Thoracic aorta (tissue), 2 donors: ENCODE measurements around the gene SLC52A3. TPM values are rescaled to one million over a fixed set of nuclear protein-coding genes. Genes with fewer than 3 reads are reported as not detected.

Experiments used
- ATAC-seq: fragments of 150-250 bp; one replicate; pipeline ENCODE4 v1.8.0; 2017; ENCODE audit warnings: low read depth; ENCODE audit not compliant: insufficient number of reproducible peaks, low FRiP score
- DNase-seq: peaks from one replicate; pipeline ENCODE4 v3.0.0-alpha.2; 2020; ENCODE audit warnings: low spot score
- H3K27ac ChIP-seq, 2 donors: fragments of 200-600 bp; sonication (generic); 1 replicate in 1 of 2; 2 replicates in 1 of 2; pipeline ENCODE4 v1.5.1; 2016; ENCODE audit warnings: mild to moderate bottlenecking in 2 of 2, moderate library complexity in 2 of 2
- H3K27me3 ChIP-seq: fragments of 200-600 bp; sonication (generic); replicated peaks from 2 replicates; pipeline ENCODE4 v1.6.0; 2016; ENCODE audit warnings: mild to moderate bottlenecking; ENCODE audit not compliant: insufficient read depth
- H3K36me3 ChIP-seq: fragments of 200-600 bp; sonication (generic); one replicate; pipeline ENCODE4 v1.5.1; 2016
- H3K4me1 ChIP-seq, 2 donors: fragments of 200-600 bp; sonication (generic); 1 replicate in 1 of 2; 2 replicates in 1 of 2; pipeline versions ENCODE4 v1.5.1 to v1.6.0; 2016; ENCODE audit warnings: low read depth in 2 of 2, mild to moderate bottlenecking in 1 of 2; ENCODE audit not compliant: control insufficient read depth in 1 of 2
- H3K4me3 ChIP-seq: fragments of 200-600 bp; sonication (generic); 2 replicates; pipeline ENCODE4 v1.5.1; 2016; ENCODE audit warnings: mild to moderate bottlenecking
- H3K9me3 ChIP-seq: fragments of 200-600 bp; sonication (generic); 2 replicates; pipeline ENCODE4 v1.5.1; 2016
- CTCF ChIP-seq: fragments of 200-600 bp; sonication (generic); IDR thresholded peaks from one replicate; pipeline ENCODE4 v1.5.1; 2019; ENCODE audit warnings: antibody characterized with exemption
- total RNA-seq, 2 donors: library from RNA; depleted of rRNA; stranded (reverse); fragments of >200 nt; gene quantifications; one replicate each; pipeline versions ENCODE4 v1.1.0 to v1.2.3, GENCODE V29; 2016

SLC52A3 gene
- total RNA-seq, 2 donors from 2014 or later = 0.54 to 1.5 TPM

GRCh38 chr20:791056-791455 lies 22.8 kb upstream of the SLC52A3 start:
- no peak for ATAC-seq
- Histone ChIP-seq H3K9me3 (no peaks in the 10 kb centered on the region), H3K27me3 (no peaks in the 10 kb centered on the region), H3K4me1 (no peaks in the 10 kb centered on the region), H3K4me3 (no peak overlapping the region), H3K27ac (no peak overlapping the region), H3K36me3 (no peaks in the 10 kb centered on the region)
- no peak for DNase-seq
- no peak for TF ChIP-seq CTCF

- H3K9me3 ChIP-seq = no peaks in the 10 kb centered on the region
- no peak for DNase-seq
Measured at GRCh38 chr20:787825-788224, 19.5 kb upstream of the SLC52A3 start.

GRCh38 chr20:779771-780170 lies 11.5 kb upstream of the SLC52A3 start:
- H3K27me3 ChIP-seq = no peaks in the 10 kb centered on the region
- DNase-seq = no peak
- no peak overlapping the region for H3K4me3 ChIP-seq
- H3K27ac ChIP-seq = no peak overlapping the region
- no peaks in the 10 kb centered on the region for H3K36me3 ChIP-seq
- no peaks in the 10 kb centered on the region for H3K9me3 ChIP-seq
- no peaks in the 10 kb centered on the region for H3K4me1 ChIP-seq
- ATAC-seq = no peak
- TF ChIP-seq CTCF = no peak

More at GRCh38 chr20:787825-788224, 19.5 kb upstream of the SLC52A3 start:
- no peak overlapping the region for H3K4me3 ChIP-seq
- no peak for TF ChIP-seq CTCF
- H3K4me1 ChIP-seq = no peaks in the 10 kb centered on the region
- ATAC-seq = no peak
- H3K27ac ChIP-seq = no peak overlapping the region
- no peaks in the 10 kb centered on the region for H3K27me3 ChIP-seq
- H3K36me3 ChIP-seq = no peaks in the 10 kb centered on the region

- no peak overlapping the region for H3K4me3 ChIP-seq
- H3K4me1 ChIP-seq = no peaks in the 10 kb centered on the region
- no peaks in the 10 kb centered on the region for H3K27me3 ChIP-seq
- no peak for DNase-seq
- no peaks in the 10 kb centered on the region for H3K9me3 ChIP-seq
- no peak for TF ChIP-seq CTCF
- no peak for ATAC-seq
- no peak overlapping the region for H3K27ac ChIP-seq
- H3K36me3 ChIP-seq = no peaks in the 10 kb centered on the region
Measured at GRCh38 chr20:776165-776564, 7.9 kb upstream of the SLC52A3 start.

GRCh38 chr20:775679-776135 lies 7.4 kb upstream of the SLC52A3 start:
- no peak for DNase-seq
- no peak overlapping the region for H3K27ac ChIP-seq
- H3K36me3 ChIP-seq = no peaks in the 10 kb centered on the region
- TF ChIP-seq CTCF = no peak
- H3K4me3 ChIP-seq = no peak overlapping the region
- no peaks in the 10 kb centered on the region for H3K9me3 ChIP-seq
- ATAC-seq = no peak
- no peaks in the 10 kb centered on the region for H3K4me1 ChIP-seq
- H3K27me3 ChIP-seq = no peaks in the 10 kb centered on the region
